ENCODE data around the gene DNASE1L3.

- TF ChIP-seq POLR2A (IDR thresholded peaks at IDR 0.05; ENCODE audit: low read depth) (no peak), POLR2AphosphoS5 (IDR thresholded peaks at IDR 0.05) (no peak)
- TF ChIP-seq, protein P1, sequence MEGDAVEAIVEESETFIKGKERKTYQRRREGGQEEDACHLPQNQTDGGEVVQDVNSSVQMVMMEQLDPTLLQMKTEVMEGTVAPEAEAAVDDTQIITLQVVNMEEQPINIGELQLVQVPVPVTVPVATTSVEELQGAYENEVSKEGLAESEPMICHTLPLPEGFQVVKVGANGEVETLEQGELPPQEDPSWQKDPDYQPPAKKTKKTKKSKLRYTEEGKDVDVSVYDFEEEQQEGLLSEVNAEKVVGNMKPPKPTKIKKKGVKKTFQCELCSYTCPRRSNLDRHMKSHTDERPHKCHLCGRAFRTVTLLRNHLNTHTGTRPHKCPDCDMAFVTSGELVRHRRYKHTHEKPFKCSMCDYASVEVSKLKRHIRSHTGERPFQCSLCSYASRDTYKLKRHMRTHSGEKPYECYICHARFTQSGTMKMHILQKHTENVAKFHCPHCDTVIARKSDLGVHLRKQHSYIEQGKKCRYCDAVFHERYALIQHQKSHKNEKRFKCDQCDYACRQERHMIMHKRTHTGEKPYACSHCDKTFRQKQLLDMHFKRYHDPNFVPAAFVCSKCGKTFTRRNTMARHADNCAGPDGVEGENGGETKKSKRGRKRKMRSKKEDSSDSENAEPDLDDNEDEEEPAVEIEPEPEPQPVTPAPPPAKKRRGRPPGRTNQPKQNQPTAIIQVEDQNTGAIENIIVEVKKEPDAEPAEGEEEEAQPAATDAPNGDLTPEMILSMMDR (IDR thresholded peaks at IDR 0.05) = no peak
Measured at GRCh38 chr3:58256061-58256460, 45.3 kb upstream of the DNASE1L3 start.

Data from esophagus muscularis mucosa (tissue), 3 donors.